ENCODE results near the gene OR7D2.

- TF ChIP-seq, protein P1, sequence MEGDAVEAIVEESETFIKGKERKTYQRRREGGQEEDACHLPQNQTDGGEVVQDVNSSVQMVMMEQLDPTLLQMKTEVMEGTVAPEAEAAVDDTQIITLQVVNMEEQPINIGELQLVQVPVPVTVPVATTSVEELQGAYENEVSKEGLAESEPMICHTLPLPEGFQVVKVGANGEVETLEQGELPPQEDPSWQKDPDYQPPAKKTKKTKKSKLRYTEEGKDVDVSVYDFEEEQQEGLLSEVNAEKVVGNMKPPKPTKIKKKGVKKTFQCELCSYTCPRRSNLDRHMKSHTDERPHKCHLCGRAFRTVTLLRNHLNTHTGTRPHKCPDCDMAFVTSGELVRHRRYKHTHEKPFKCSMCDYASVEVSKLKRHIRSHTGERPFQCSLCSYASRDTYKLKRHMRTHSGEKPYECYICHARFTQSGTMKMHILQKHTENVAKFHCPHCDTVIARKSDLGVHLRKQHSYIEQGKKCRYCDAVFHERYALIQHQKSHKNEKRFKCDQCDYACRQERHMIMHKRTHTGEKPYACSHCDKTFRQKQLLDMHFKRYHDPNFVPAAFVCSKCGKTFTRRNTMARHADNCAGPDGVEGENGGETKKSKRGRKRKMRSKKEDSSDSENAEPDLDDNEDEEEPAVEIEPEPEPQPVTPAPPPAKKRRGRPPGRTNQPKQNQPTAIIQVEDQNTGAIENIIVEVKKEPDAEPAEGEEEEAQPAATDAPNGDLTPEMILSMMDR (IDR thresholded peaks at IDR 0.05; ENCODE audit: low read depth, low read length, poor library complexity, severe bottlenecking) = no peak
- TF ChIP-seq EZH2phosphoT487 (IDR thresholded peaks at IDR 0.05; ENCODE audit: borderline replicate concordance, low read length) = no peak
Measured at GRCh38 chr19:9150650-9151049, 28.1 kb upstream of the OR7D2 start.
